Gastrocnemius medialis (tissue), 4 donors: ENCODE data around the gene EVL. TPM values are rescaled to one million over a fixed set of nuclear protein-coding genes. Genes with fewer than 3 reads are reported as not detected.

Experiments
- ATAC-seq, 2 donors: fragments of 150-250 bp; one replicate each; pipeline ENCODE4 v1.9.1; 2016
- DNase-seq, 2 donors: peaks; one replicate each; pipeline ENCODE4 v3.0.0-alpha.2; 2019
- H3K27ac ChIP-seq, 4 donors: fragments of 200-600 bp; sonication (generic); 1 replicate in 1 of 4; 2 replicates in 3 of 4; pipeline ENCODE4 v1.5.1; 2016 to 2018; ENCODE audit warnings: mild to moderate bottlenecking in 2 of 4, moderate library complexity in 1 of 4
- H3K27me3 ChIP-seq, 3 donors: fragments of 200-600 bp; sonication (generic) in 2 of 3; 1 replicate in 1 of 3; 2 replicates in 2 of 3; pipeline versions ENCODE4 v1.5.1 to v1.6.0; 2016 to 2019; ENCODE audit warnings: mild to moderate bottlenecking in 1 of 3, moderate library complexity in 1 of 3
- H3K36me3 ChIP-seq, 2 donors: fragments of 200-600 bp; sonication (generic) in 1 of 2; one replicate each; pipeline ENCODE4 v1.5.1; 2017 to 2018
- H3K4me1 ChIP-seq, 2 donors: fragments of 200-600 bp; sonication (generic) in 1 of 2; one replicate each; pipeline ENCODE4 v1.5.1; 2016 to 2017; ENCODE audit warnings: mild to moderate bottlenecking in 2 of 2
- H3K4me3 ChIP-seq, 4 donors: fragments of 200-600 bp; sonication (generic) in 3 of 4; 1 replicate in 1 of 4; 2 replicates in 3 of 4; pipeline ENCODE4 v1.5.1; 2016 to 2019; ENCODE audit warnings: mild to moderate bottlenecking in 2 of 4
- H3K9me3 ChIP-seq, 3 donors: fragments of 200-600 bp; sonication (generic) in 2 of 3; 1 replicate in 1 of 3; 2 replicates in 2 of 3; pipeline ENCODE4 v1.5.1; 2016 to 2019
- CTCF ChIP-seq, 5 experiments: fragments of 450-650 bp in 3 of 5; fragments of 200-600 bp in 2 of 5; sonication (generic) in 2 of 5; IDR thresholded peaks in 4 of 5; conservative IDR thresholded peaks in 1 of 5; 1 replicate in 4 of 5; 2 replicates in 1 of 5; pipeline ENCODE4 v1.5.1; 2016 to 2019; ENCODE audit warnings: antibody characterized with exemption in 5 of 5, mild to moderate bottlenecking in 3 of 5, moderate library complexity in 3 of 5
- POLR2A ChIP-seq, 2 donors: fragments of 450-650 bp; IDR thresholded peaks; one replicate each; pipeline ENCODE4 v1.6.1; 2017; ENCODE audit warnings: antibody characterized with exemption in 2 of 2, mild to moderate bottlenecking in 2 of 2, moderate library complexity in 2 of 2
- in situ Hi-C, 4 donors: fragments of 200-750 bp; cut with MboI; loops; one replicate each; pipeline versions ENCODE4 v1.15.0 to v1.8.0; 2017; ENCODE audit warnings: low sequenced_read_pairs in 4 of 4
- intact Hi-C: fragments of 100-400 bp; cut with DNase I; formaldehyde crosslinking; loops from one replicate; pipeline ENCODE4 v1.15.1; 2023; ENCODE audit warnings: low total_unique reads
- total RNA-seq, 4 donors: library from RNA; depleted of rRNA; stranded (reverse); fragments of >200 nt; gene quantifications; one replicate each; pipeline versions ENCODE4 v1.1.0 to v1.2.3, GENCODE V29; 2016

The EVL gene
- total RNA-seq, 4 donors from 2014 or later, result 5.8 to 14.3 (median 9.5) TPM

GRCh38 chr14:100086361-100086760, 21.1 kb downstream of the EVL start:
- no peaks in the 10 kb centered on the region for H3K9me3 ChIP-seq
- no peaks in the 10 kb centered on the region for H3K36me3 ChIP-seq
- H3K4me3 ChIP-seq, result no peak overlapping the region
- H3K4me1 ChIP-seq, result no peaks in the 10 kb centered on the region
- ATAC-seq, result no peak
- in situ Hi-C loops (no loop called here), intact Hi-C loops (no loop called here)
- H3K27ac ChIP-seq, result no peak overlapping the region
- no peak for DNase-seq
- no peak for TF ChIP-seq POLR2A (IDR thresholded peaks at IDR 0.05)
- no peak for TF ChIP-seq CTCF (IDR thresholded peaks at IDR 0.05 in 4 of 5, conservative IDR thresholded peaks at IDR 0.05 in 1 of 5)
- no peaks in the 10 kb centered on the region for H3K27me3 ChIP-seq

- Histone ChIP-seq H3K4me3 (no peak overlapping the region), H3K4me1 (no peaks in the 10 kb centered on the region), H3K9me3 (no peaks in the 10 kb centered on the region), H3K27ac (no peak overlapping the region), H3K27me3 (no peaks in the 10 kb centered on the region), H3K36me3 (no peaks in the 10 kb centered on the region)
- intact Hi-C loops, result no loop called here
- ATAC-seq, result no peak
- no peak for TF ChIP-seq CTCF (IDR thresholded peaks at IDR 0.05 in 4 of 5, conservative IDR thresholded peaks at IDR 0.05 in 1 of 5)
- TF ChIP-seq POLR2A (IDR thresholded peaks at IDR 0.05), result no peak
- in situ Hi-C loops, result no loop called here
- no peak for DNase-seq
Observed at GRCh38 chr14:100088226-100088625, 23.0 kb downstream of the EVL start.

GRCh38 chr14:100091386-100091785, 26.2 kb downstream of the EVL start:
- Histone ChIP-seq H3K36me3 (no peaks in the 10 kb centered on the region), H3K4me1 (no peaks in the 10 kb centered on the region), H3K27ac (no peak overlapping the region), H3K4me3 (no peak overlapping the region), H3K27me3 (no peaks in the 10 kb centered on the region), H3K9me3 (no peaks in the 10 kb centered on the region)
- ATAC-seq (no peak), DNase-seq (no peak)
- TF ChIP-seq POLR2A (IDR thresholded peaks at IDR 0.05) (no peak), CTCF (IDR thresholded peaks at IDR 0.05 in 4 of 5, conservative IDR thresholded peaks at IDR 0.05 in 1 of 5) (no peak)
- in situ Hi-C loops, result no loop called here
- intact Hi-C loops, result no loop called here

GRCh38 chr14:100092832-100093231, 27.6 kb downstream of the EVL start:
- no peak overlapping the region for H3K27ac ChIP-seq

More at GRCh38 chr14:100092832-100093231, 27.6 kb downstream of the EVL start:
- in situ Hi-C loops, result no loop called here
- intact Hi-C loops, result no loop called here
- no peak for DNase-seq
- no peak for TF ChIP-seq POLR2A (IDR thresholded peaks at IDR 0.05)
- no peak for TF ChIP-seq CTCF (IDR thresholded peaks at IDR 0.05 in 4 of 5, conservative IDR thresholded peaks at IDR 0.05 in 1 of 5)
- no peaks in the 10 kb centered on the region for H3K9me3 ChIP-seq
- H3K27me3 ChIP-seq, result no peaks in the 10 kb centered on the region
- ATAC-seq, result no peak
- H3K4me1 ChIP-seq, result no peaks in the 10 kb centered on the region
- H3K36me3 ChIP-seq, result no peaks in the 10 kb centered on the region
- H3K4me3 ChIP-seq, result no peak overlapping the region
